Esophagus squamous epithelium (tissue), 4 donors: ENCODE data around the gene MAN1B1.

ENCODE experiments used
- CTCF ChIP-seq, 6 experiments: fragments of 450-650 bp in 4 of 6; fragments of 200-600 bp in 2 of 6; sonication (generic) in 2 of 6; IDR thresholded peaks; one replicate each; pipeline ENCODE4 v1.5.1; 2016 to 2019; ENCODE audit warnings: antibody characterized with exemption in 6 of 6, mild to moderate bottlenecking in 4 of 6, moderate library complexity in 4 of 6
- POLR2A ChIP-seq, 4 donors: fragments of 450-650 bp; IDR thresholded peaks; one replicate each; pipeline ENCODE4 v1.6.1; 2017; ENCODE audit warnings: antibody characterized with exemption in 4 of 4, mild to moderate bottlenecking in 4 of 4, moderate library complexity in 3 of 4

DNA sequence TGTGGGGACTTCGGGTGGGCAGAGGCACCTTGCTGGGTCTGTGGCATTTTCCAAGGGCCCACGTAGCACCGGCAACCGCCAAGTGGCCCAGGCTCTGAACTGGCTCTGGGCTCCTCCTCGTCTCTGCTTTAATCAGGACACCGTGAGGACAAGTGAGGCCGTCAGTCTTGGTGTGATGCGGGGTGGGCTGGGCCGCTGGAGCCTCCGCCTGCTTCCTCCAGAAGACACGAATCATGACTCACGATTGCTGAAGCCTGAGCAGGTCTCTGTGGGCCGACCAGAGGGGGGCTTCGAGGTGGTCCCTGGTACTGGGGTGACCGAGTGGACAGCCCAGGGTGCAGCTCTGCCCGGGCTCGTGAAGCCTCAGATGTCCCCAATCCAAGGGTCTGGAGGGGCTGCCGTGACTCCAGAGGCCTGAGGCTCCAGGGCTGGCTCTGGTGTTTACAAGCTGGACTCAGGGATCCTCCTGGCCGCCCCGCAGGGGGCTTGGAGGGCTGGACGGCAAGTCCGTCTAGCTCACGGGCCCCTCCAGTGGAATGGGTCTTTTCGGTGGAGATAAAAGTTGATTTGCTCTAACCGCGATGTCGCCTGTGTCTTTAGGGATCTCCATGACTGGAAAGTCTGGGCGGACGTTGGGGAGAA, 21.9 kb downstream of the MAN1B1 start:
- no peak for TF ChIP-seq CTCF (IDR thresholded peaks at IDR 0.05)
- no peak for TF ChIP-seq POLR2A (IDR thresholded peaks at IDR 0.05)
